ENCODE measurements around the gene CCDC170.

Gene CCDC170

GRCh38 chr6:151630387-151630786, 136.6 kb downstream of the CCDC170 start:
- no peaks in the 10 kb centered on the region for H3K9me3 ChIP-seq (ENCODE audit: low read depth, low read length)
- H3K4me3 ChIP-seq: no peak overlapping the region
- DNase-seq (ENCODE audit: low read depth, low spot score): no peak
- TF ChIP-seq POLR2AphosphoS5 (IDR thresholded peaks at IDR 0.05; ENCODE audit: borderline replicate concordance, low read depth, low read length) (no peak), EZH2 (IDR thresholded peaks at IDR 0.05) (no peak), FOXP2 (optimal IDR thresholded peaks at IDR 0.05; ENCODE audit: control extremely low read depth, extremely low read length, insufficient read depth) (no peak)
- no peaks in the 10 kb centered on the region for H3K36me3 ChIP-seq (ENCODE audit: insufficient read depth, low read length)
- H3K27ac ChIP-seq: no peak overlapping the region
- H3K9ac ChIP-seq (ENCODE audit: insufficient read length): no peak overlapping the region

- H3K9me3 ChIP-seq (ENCODE audit: low read depth, low read length): no peaks in the 10 kb centered on the region
- no peak overlapping the region for H3K9ac ChIP-seq (ENCODE audit: insufficient read length)
- H3K27ac ChIP-seq: no peak overlapping the region
- no peaks in the 10 kb centered on the region for H3K36me3 ChIP-seq (ENCODE audit: insufficient read depth, low read length)
- H3K4me3 ChIP-seq: no peak overlapping the region
- no peak for DNase-seq (ENCODE audit: low read depth, low spot score)
- TF ChIP-seq POLR2AphosphoS5 (IDR thresholded peaks at IDR 0.05; ENCODE audit: borderline replicate concordance, low read depth, low read length) (no peak), EZH2 (IDR thresholded peaks at IDR 0.05) (no peak), FOXP2 (optimal IDR thresholded peaks at IDR 0.05; ENCODE audit: control extremely low read depth, extremely low read length, insufficient read depth) (no peak)
These were observed 137.3 kb downstream of the CCDC170 start for GRCh38 chr6:151630991-151631655.

- H3K9me3 ChIP-seq (ENCODE audit: low read depth, low read length): no peaks in the 10 kb centered on the region
- no peak for TF ChIP-seq EZH2 (IDR thresholded peaks at IDR 0.05)
- no peak for TF ChIP-seq POLR2AphosphoS5 (IDR thresholded peaks at IDR 0.05; ENCODE audit: borderline replicate concordance, low read depth, low read length)
- no peak for TF ChIP-seq FOXP2 (optimal IDR thresholded peaks at IDR 0.05; ENCODE audit: control extremely low read depth, extremely low read length, insufficient read depth)
- no peak for DNase-seq (ENCODE audit: low read depth, low spot score)
- no peak overlapping the region for H3K4me3 ChIP-seq
- H3K27ac ChIP-seq: no peak overlapping the region
- H3K36me3 ChIP-seq (ENCODE audit: insufficient read depth, low read length): no peaks in the 10 kb centered on the region
- H3K9ac ChIP-seq (ENCODE audit: insufficient read length): no peak overlapping the region
These were observed 138.7 kb downstream of the CCDC170 start for GRCh38 chr6:151632415-151632987.

- H3K27ac ChIP-seq: no peak overlapping the region
- H3K4me3 ChIP-seq: no peak overlapping the region
- no peak for TF ChIP-seq POLR2AphosphoS5 (IDR thresholded peaks at IDR 0.05; ENCODE audit: borderline replicate concordance, low read depth, low read length)
- TF ChIP-seq EZH2 (IDR thresholded peaks at IDR 0.05): no peak
- TF ChIP-seq FOXP2 (optimal IDR thresholded peaks at IDR 0.05; ENCODE audit: control extremely low read depth, extremely low read length, insufficient read depth): no peak
These were observed 139.9 kb downstream of the CCDC170 start for GRCh38 chr6:151633526-151634335.

GRCh38 chr6:151634336-151634720, 140.5 kb downstream of the CCDC170 start:
- Histone ChIP-seq H3K9ac (ENCODE audit: insufficient read length) (no peak overlapping the region), H3K36me3 (ENCODE audit: insufficient read depth, low read length) (no peaks in the 10 kb centered on the region), H3K27ac (no peak overlapping the region), H3K9me3 (ENCODE audit: low read depth, low read length) (no peaks in the 10 kb centered on the region), H3K4me3 (no peak overlapping the region)
- DNase-seq (ENCODE audit: low read depth, low spot score): no peak
- no peak for TF ChIP-seq POLR2AphosphoS5 (IDR thresholded peaks at IDR 0.05; ENCODE audit: borderline replicate concordance, low read depth, low read length)
- TF ChIP-seq EZH2 (IDR thresholded peaks at IDR 0.05): no peak
- no peak for TF ChIP-seq FOXP2 (optimal IDR thresholded peaks at IDR 0.05; ENCODE audit: control extremely low read depth, extremely low read length, insufficient read depth)

More at GRCh38 chr6:151633526-151634335, 139.9 kb downstream of the CCDC170 start:
- no peak overlapping the region for H3K9ac ChIP-seq (ENCODE audit: insufficient read length)
- H3K36me3 ChIP-seq (ENCODE audit: insufficient read depth, low read length): no peaks in the 10 kb centered on the region
- no peaks in the 10 kb centered on the region for H3K9me3 ChIP-seq (ENCODE audit: low read depth, low read length)
- no peak for DNase-seq (ENCODE audit: low read depth, low spot score)

GRCh38 chr6:151635741-151636140, 141.9 kb downstream of the CCDC170 start:
- no peaks in the 10 kb centered on the region for H3K9me3 ChIP-seq (ENCODE audit: low read depth, low read length)
- H3K27ac ChIP-seq: peak overlapping the region; percentile 84
- DNase-seq (ENCODE audit: low read depth, low spot score): peak; percentile 66
- TF ChIP-seq POLR2AphosphoS5 (IDR thresholded peaks at IDR 0.05; ENCODE audit: borderline replicate concordance, low read depth, low read length) (no peak), FOXP2 (optimal IDR thresholded peaks at IDR 0.05; ENCODE audit: control extremely low read depth, extremely low read length, insufficient read depth) (no peak), EZH2 (IDR thresholded peaks at IDR 0.05) (no peak)
- H3K36me3 ChIP-seq (ENCODE audit: insufficient read depth, low read length): no peaks in the 10 kb centered on the region
- peak overlapping the region; percentile 38 for H3K4me3 ChIP-seq
- H3K9ac ChIP-seq (ENCODE audit: insufficient read length): no peak overlapping the region

- Histone ChIP-seq H3K27ac (no peak overlapping the region), H3K4me3 (no peak overlapping the region), H3K36me3 (ENCODE audit: insufficient read depth, low read length) (no peaks in the 10 kb centered on the region), H3K9me3 (ENCODE audit: low read depth, low read length) (no peaks in the 10 kb centered on the region), H3K9ac (ENCODE audit: insufficient read length) (no peak overlapping the region)
- no peak for DNase-seq (ENCODE audit: low read depth, low spot score)
- TF ChIP-seq EZH2 (IDR thresholded peaks at IDR 0.05) (no peak), POLR2AphosphoS5 (IDR thresholded peaks at IDR 0.05; ENCODE audit: borderline replicate concordance, low read depth, low read length) (no peak), FOXP2 (optimal IDR thresholded peaks at IDR 0.05; ENCODE audit: control extremely low read depth, extremely low read length, insufficient read depth) (no peak)
These were observed 144.0 kb downstream of the CCDC170 start for GRCh38 chr6:151637814-151638213.

GRCh38 chr6:151639750-151640149, 145.9 kb downstream of the CCDC170 start:
- no peak for DNase-seq (ENCODE audit: low read depth, low spot score)
- TF ChIP-seq FOXP2 (optimal IDR thresholded peaks at IDR 0.05; ENCODE audit: control extremely low read depth, extremely low read length, insufficient read depth): no peak
- TF ChIP-seq POLR2AphosphoS5 (IDR thresholded peaks at IDR 0.05; ENCODE audit: borderline replicate concordance, low read depth, low read length): no peak
- no peak for TF ChIP-seq EZH2 (IDR thresholded peaks at IDR 0.05)
- H3K9me3 ChIP-seq (ENCODE audit: low read depth, low read length): no peaks in the 10 kb centered on the region
- H3K36me3 ChIP-seq (ENCODE audit: insufficient read depth, low read length): no peaks in the 10 kb centered on the region
- no peak overlapping the region for H3K4me3 ChIP-seq
- H3K9ac ChIP-seq (ENCODE audit: insufficient read length): no peak overlapping the region
- peak overlapping the region; percentile 48 for H3K27ac ChIP-seq
